Fibroblast of lung (primary cell): ENCODE data around the gene ALOX12B. TPM values are rescaled to one million over a fixed set of nuclear protein-coding genes. Genes with fewer than 3 reads are reported as not detected.

Source experiments
- DNase-seq, 2 donors: peaks; one replicate each; pipeline versions ENCODE4 v3.0.0 to v3.0.0-alpha.2; 2010; ENCODE audit warnings: low read depth in 2 of 2
- H2AFZ ChIP-seq: 2 replicates; pipeline ENCODE4 v1.5.1; 2012; ENCODE audit warnings: low read length, control low read depth, inconsistent platforms
- H3K27ac ChIP-seq: 2 replicates; pipeline ENCODE4 v1.5.1; 2011; ENCODE audit warnings: low read length, control low read depth; ENCODE audit not compliant: insufficient read depth
- H3K27me3 ChIP-seq: 2 replicates; pipeline ENCODE4 v1.5.1; 2011; ENCODE audit warnings: mild to moderate bottlenecking, low read length; ENCODE audit not compliant: control insufficient read depth, insufficient read depth
- H3K36me3 ChIP-seq: 2 replicates; pipeline ENCODE4 v1.5.1; 2011; ENCODE audit warnings: low read length; ENCODE audit not compliant: control insufficient read depth, insufficient read depth
- H3K4me1 ChIP-seq: 2 replicates; pipeline ENCODE4 v1.5.1; 2011; ENCODE audit warnings: low read length; ENCODE audit not compliant: control insufficient read depth, insufficient read depth; ENCODE audit errors: extremely low read depth
- H3K4me2 ChIP-seq: 2 replicates; pipeline ENCODE4 v1.5.1; 2011; ENCODE audit warnings: low read length, control low read depth; ENCODE audit not compliant: insufficient read depth; ENCODE audit errors: extremely low read depth
- H3K4me3 ChIP-seq, 4 experiments: fragments of 200-600 bp in 1 of 4; sonication (generic) in 1 of 4; replicated peaks in 1 of 4; 2 replicates each; pipeline ENCODE4 v1.5.1; 2011 to 2016; ENCODE audit warnings: low read length in 4 of 4, low read depth in 3 of 4, mild to moderate bottlenecking in 3 of 4, control low read depth in 2 of 4, inconsistent platforms in 1 of 4, mixed read lengths in 1 of 4; ENCODE audit not compliant: insufficient read depth in 1 of 4; ENCODE audit errors: control extremely low read depth in 1 of 4
- H3K79me2 ChIP-seq: 2 replicates; pipeline ENCODE4 v1.5.1; 2012; ENCODE audit warnings: mild to moderate bottlenecking, low read length, inconsistent platforms; ENCODE audit not compliant: control insufficient read depth, insufficient read depth
- H3K9ac ChIP-seq: 2 replicates; pipeline ENCODE4 v1.5.1; 2011; ENCODE audit warnings: mild to moderate bottlenecking, low read length, control low read depth; ENCODE audit not compliant: insufficient read depth
- H3K9me3 ChIP-seq: 2 replicates; pipeline ENCODE4 v1.5.1; 2012; ENCODE audit warnings: low read depth, low read length; ENCODE audit not compliant: control insufficient read depth, insufficient read depth
- H4K20me1 ChIP-seq: 2 replicates; pipeline ENCODE4 v1.5.1; 2011; ENCODE audit warnings: low read length; ENCODE audit not compliant: control insufficient read depth, insufficient read depth; ENCODE audit errors: extremely low read depth
- CTCF ChIP-seq, 2 donors: IDR thresholded peaks in 1 of 2; conservative IDR thresholded peaks in 1 of 2; 1 replicate in 1 of 2; 2 replicates in 1 of 2; pipeline ENCODE4 v1.5.1; 2011 to 2012; ENCODE audit warnings: low read length in 2 of 2, control low read depth in 1 of 2, inconsistent platforms in 1 of 2, low read depth in 1 of 2, mild to moderate bottlenecking in 1 of 2
- EZH2 ChIP-seq: IDR thresholded peaks from 2 replicates; pipeline ENCODE4 v1.5.1; 2012; ENCODE audit warnings: low read length, control low read depth, mild to moderate bottlenecking; ENCODE audit errors: missing control alignments
- polyA plus RNA-seq, 2 donors: library from polyadenylated mRNA; depleted of rRNA in 1 of 2; stranded (reverse) in 1 of 2; unstranded in 1 of 2; fragments of >200 nt; gene quantifications; 2 replicates each; pipeline ENCODE4 v1.2.1, GENCODE V29; 2011 to 2012; ENCODE audit warnings: missing spikeins in 1 of 2
- total RNA-seq: library from RNA; depleted of rRNA; stranded (reverse); fragments of >200 nt; gene quantifications from 2 replicates; pipeline ENCODE4 v1.2.1, GENCODE V29; 2014

The ALOX12B gene
- total and polyA plus RNA-seq, 2 donors (not counting 1 experiment from before 2014, with no cell fraction given): not detected

DNA sequence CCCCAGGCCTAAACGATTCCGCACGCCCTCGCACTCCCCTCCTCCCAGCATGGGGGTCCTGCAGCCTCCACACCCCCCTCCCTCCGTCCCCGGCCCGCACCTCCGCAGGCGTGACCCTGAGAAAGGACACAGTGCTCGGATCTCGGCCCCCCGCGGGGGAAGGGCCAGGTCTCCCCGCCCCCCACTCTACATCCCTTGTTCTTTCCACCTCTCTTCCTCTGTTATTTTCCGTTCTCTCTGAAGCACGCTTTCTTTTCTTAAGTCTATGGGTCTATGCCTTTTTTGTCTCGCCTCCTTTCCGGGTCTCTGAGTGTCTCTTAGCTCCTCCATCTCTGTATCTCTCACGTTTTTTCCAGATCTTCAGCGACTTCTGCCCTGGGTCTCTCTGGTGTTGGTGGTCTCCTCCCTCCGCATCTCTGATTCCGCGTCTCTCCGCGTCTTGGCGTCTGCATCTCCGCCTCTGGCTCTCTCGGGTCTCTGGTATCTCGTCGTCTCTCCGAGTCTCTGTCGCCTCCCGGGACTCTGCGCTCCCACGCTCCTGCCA, 38.5 kb upstream of the ALOX12B start:
- no peaks in the 10 kb centered on the region for H3K79me2 ChIP-seq
- peak in 1 of 2 donors; percentile 34 for DNase-seq
- peaks cover 5% of the 10 kb centered on the region for H3K4me1 ChIP-seq
- H3K4me2 ChIP-seq: peak overlapping the region; percentile 94
- H2AFZ ChIP-seq: peak overlapping the region; percentile 94
- peak overlapping the region; percentile 62 to 90 (median 78) for H3K4me3 ChIP-seq
- H4K20me1 ChIP-seq: no peaks in the 10 kb centered on the region
- no peaks in the 10 kb centered on the region for H3K9me3 ChIP-seq
- H3K9ac ChIP-seq: peak overlapping the region; percentile 50
- no peaks in the 10 kb centered on the region for H3K27me3 ChIP-seq
- H3K27ac ChIP-seq: peak overlapping the region; percentile 26
- TF ChIP-seq CTCF (conservative IDR thresholded peaks at IDR 0.05 in 1 of 2, IDR thresholded peaks at IDR 0.05 in 1 of 2; ENCODE audit: low read depth in 1 of 2, low read length in 2 of 2): no peak
- TF ChIP-seq EZH2: no peak
- H3K36me3 ChIP-seq: no peaks in the 10 kb centered on the region

DNA sequence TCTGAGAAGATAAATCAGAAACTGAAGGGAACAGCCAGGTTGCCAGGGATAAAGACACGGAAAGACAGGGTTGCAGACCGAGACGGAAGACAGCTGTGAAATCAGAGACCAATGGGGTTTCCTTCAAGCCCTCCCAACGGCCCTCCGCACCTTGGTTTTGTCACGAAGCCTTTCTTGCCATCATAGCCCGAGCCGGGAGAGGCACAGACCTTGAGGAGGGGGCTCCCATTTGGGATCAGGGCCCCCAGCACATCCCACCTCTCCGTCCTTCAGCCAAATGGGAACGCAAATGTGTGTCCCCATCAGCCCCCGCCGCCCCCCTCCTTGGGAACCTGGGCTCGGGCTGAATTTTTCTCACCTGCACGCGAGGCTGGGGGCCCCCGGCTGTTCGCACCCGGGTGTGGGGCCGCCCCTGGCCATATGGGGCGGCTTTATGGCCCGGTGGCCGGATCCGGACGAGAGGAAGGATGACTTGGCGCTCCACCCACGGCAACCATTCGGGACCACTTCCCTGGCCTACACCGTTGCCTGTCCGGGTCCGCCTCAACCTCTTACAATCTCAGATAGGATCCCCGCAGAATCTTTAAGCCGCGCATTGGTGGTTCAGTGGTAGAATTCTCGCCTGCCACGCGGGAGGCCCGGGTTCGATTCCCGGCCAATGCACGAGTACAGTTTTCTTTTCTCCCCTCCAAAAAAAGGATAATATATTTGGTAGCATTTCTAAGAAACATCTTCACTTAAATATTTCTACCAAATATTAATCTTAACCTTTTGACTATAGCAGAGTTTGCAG, 37.8 kb upstream of the ALOX12B start:
- no peaks in the 10 kb centered on the region for H4K20me1 ChIP-seq
- H3K79me2 ChIP-seq: no peaks in the 10 kb centered on the region
- no peaks in the 10 kb centered on the region for H3K27me3 ChIP-seq
- no peaks in the 10 kb centered on the region for H3K9me3 ChIP-seq
- H3K4me1 ChIP-seq: peaks cover 5% of the 10 kb centered on the region
- no peak overlapping the region for H2AFZ ChIP-seq
- peak; percentile 43 to 72 for DNase-seq
- H3K9ac ChIP-seq: peak overlapping the region; percentile 25
- no peaks in the 10 kb centered on the region for H3K36me3 ChIP-seq
- peak overlapping the region; percentile 94 for H3K4me2 ChIP-seq
- H3K4me3 ChIP-seq: peak overlapping the region; percentile 65 to 90 (median 78)
- TF ChIP-seq EZH2: peak; percentile 27
- no peak for TF ChIP-seq CTCF (conservative IDR thresholded peaks at IDR 0.05 in 1 of 2, IDR thresholded peaks at IDR 0.05 in 1 of 2; ENCODE audit: low read depth in 1 of 2, low read length in 2 of 2)
- no peak overlapping the region for H3K27ac ChIP-seq

DNA sequence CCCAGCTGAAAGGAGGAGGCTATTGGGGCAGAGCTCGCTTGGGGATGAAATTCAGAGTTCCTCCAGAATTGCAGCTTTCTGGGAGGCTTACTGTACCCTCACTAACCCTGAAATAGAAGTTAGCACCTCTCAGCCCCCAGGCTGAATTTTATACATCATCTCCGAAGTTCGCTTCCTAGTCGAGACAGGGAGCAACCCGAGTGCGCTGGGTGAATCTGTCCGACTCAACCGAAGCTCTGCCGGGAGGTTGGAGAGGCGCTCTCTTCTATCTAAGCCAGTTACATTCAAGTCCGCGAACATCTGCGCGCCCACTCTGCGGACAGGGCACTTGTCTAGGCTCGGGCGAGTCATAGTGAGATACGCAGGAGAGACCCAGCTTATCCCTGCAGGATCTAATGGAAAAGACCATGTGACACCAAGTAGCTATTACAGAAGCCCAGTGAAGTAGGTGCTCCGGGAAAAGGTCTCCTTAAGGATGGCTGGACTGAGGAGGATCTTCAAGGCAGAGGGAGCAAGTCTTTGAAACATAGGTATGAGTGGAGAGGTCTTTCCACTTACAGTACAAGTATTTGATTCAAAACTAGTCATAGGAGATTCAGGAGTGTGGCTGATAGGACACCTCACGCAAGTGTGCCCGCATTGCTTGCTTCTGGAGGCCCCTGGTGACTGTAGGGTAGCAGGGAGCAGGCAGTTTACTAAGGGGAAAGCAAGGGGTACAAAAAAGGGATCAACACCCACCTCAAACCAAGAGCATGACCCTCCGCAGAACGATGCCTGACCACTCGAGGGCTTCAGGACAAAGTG, 37.0 kb upstream of the ALOX12B start:
- H3K36me3 ChIP-seq: no peaks in the 10 kb centered on the region
- H4K20me1 ChIP-seq: no peaks in the 10 kb centered on the region
- H3K27ac ChIP-seq: no peak overlapping the region
- peak overlapping the region; percentile 89 for H3K4me2 ChIP-seq
- peak overlapping the region; percentile 62 to 90 (median 64) for H3K4me3 ChIP-seq
- no peak overlapping the region for H2AFZ ChIP-seq
- peak; percentile 11 to 35 for DNase-seq
- no peaks in the 10 kb centered on the region for H3K27me3 ChIP-seq
- no peaks in the 10 kb centered on the region for H3K79me2 ChIP-seq
- peaks cover 5% of the 10 kb centered on the region for H3K4me1 ChIP-seq
- H3K9ac ChIP-seq: no peak overlapping the region
- no peaks in the 10 kb centered on the region for H3K9me3 ChIP-seq
- no peak for TF ChIP-seq CTCF (conservative IDR thresholded peaks at IDR 0.05 in 1 of 2, IDR thresholded peaks at IDR 0.05 in 1 of 2; ENCODE audit: low read depth in 1 of 2, low read length in 2 of 2)
